GM12878 (cell line): ENCODE measurements around the gene NANOS2.

ENCODE experiments used
- CTCF ChIP-seq, 3 experiments: IDR thresholded peaks in 2 of 3; conservative IDR thresholded peaks in 1 of 3; 2 replicates each; pipeline ENCODE4 v1.5.1; 2011; ENCODE audit warnings: low read depth in 3 of 3, low read length in 3 of 3, mild to moderate bottlenecking in 3 of 3, control low read depth in 2 of 3, moderate library complexity in 2 of 3, inconsistent platforms in 1 of 3, mixed read lengths in 1 of 3; ENCODE audit not compliant: control insufficient read depth in 2 of 3, insufficient read depth in 1 of 3; ENCODE audit errors: extremely low read depth in 1 of 3
- EGR1 ChIP-seq, 2 experiments: IDR thresholded peaks; 1 replicate in 1 of 2; 2 replicates in 1 of 2; pipeline ENCODE4 v1.6.1; 2011 to 2012; ENCODE audit warnings: low read depth in 2 of 2, low read length in 2 of 2, borderline replicate concordance in 1 of 2, mild to moderate bottlenecking in 1 of 2, moderate library complexity in 1 of 2
- EZH2 ChIP-seq: IDR thresholded peaks from 2 replicates; pipeline ENCODE4 v1.6.1; 2012; ENCODE audit warnings: low read depth, mild to moderate bottlenecking, control low read depth, inconsistent platforms, low read length, borderline replicate concordance; ENCODE audit not compliant: control insufficient read depth
- FOS ChIP-seq: IDR thresholded peaks from 3 replicates; pipeline ENCODE4 v1.6.1; 2011; ENCODE audit warnings: borderline replicate concordance; ENCODE audit not compliant: insufficient read length; ENCODE audit errors: extremely low read depth
- JUND ChIP-seq: IDR thresholded peaks from 2 replicates; pipeline ENCODE4 v1.6.1; 2012; ENCODE audit warnings: low read depth, mild to moderate bottlenecking, low read length, improper control_type of control experiment, moderate library complexity
- NR2C2 ChIP-seq: IDR thresholded peaks from 2 replicates; pipeline ENCODE4 v1.6.1; 2011; ENCODE audit warnings: borderline replicate concordance, low read depth; ENCODE audit not compliant: control insufficient read depth, insufficient read length
- POLR2A ChIP-seq: IDR thresholded peaks from 2 replicates; pipeline ENCODE4 v1.6.1; 2011; ENCODE audit warnings: low read depth, mild to moderate bottlenecking, low read length
- POLR2AphosphoS5 ChIP-seq: IDR thresholded peaks from 2 replicates; pipeline ENCODE4 v1.6.1; 2011; ENCODE audit warnings: mild to moderate bottlenecking, low read length, inconsistent platforms
- SMAD1 ChIP-seq: fragments of 450-650 bp; IDR thresholded peaks from 2 replicates; pipeline ENCODE4 v1.6.1; 2018; ENCODE audit warnings: mild to moderate bottlenecking, low read depth; ENCODE audit not compliant: partially characterized antibody
- SREBF1 ChIP-seq: IDR thresholded peaks from 2 replicates; pipeline ENCODE4 v1.6.1; 2012; ENCODE audit warnings: mild to moderate bottlenecking, low read length
- SRF ChIP-seq, 2 experiments: IDR thresholded peaks; 2 replicates each; pipeline ENCODE4 v1.6.1; 2011; ENCODE audit warnings: low read depth in 2 of 2, low read length in 2 of 2, mild to moderate bottlenecking in 1 of 2, moderate library complexity in 1 of 2
- YY1 ChIP-seq: IDR thresholded peaks from 2 replicates; pipeline ENCODE4 v1.6.1; 2011; ENCODE audit warnings: low read depth, mild to moderate bottlenecking, low read length
- ZSCAN29 ChIP-seq: fragments of 450-650 bp; IDR thresholded peaks from 2 replicates; pipeline ENCODE4 v1.6.1; 2017; ENCODE audit warnings: mild to moderate bottlenecking, moderate library complexity

GRCh38 chr19:45901432-45901911, 13.1 kb downstream of the NANOS2 start:
- no peak for TF ChIP-seq CTCF (IDR thresholded peaks at IDR 0.05 in 2 of 3, conservative IDR thresholded peaks at IDR 0.05 in 1 of 3; ENCODE audit: control insufficient read depth in 2 of 3, extremely low read depth in 1 of 3, insufficient read depth in 1 of 3, low read depth in 3 of 3, low read length in 3 of 3)
- TF ChIP-seq ZSCAN29: no peak
- TF ChIP-seq POLR2A: 0 out of 2 replicates have a peak, but pooled peaks have one; percentile 32
- no peak for TF ChIP-seq SMAD1
- TF ChIP-seq YY1: no peak
- no peak for TF ChIP-seq EZH2
- TF ChIP-seq SRF (IDR thresholded peaks at IDR 0.05; ENCODE audit: low read depth in 2 of 2, low read length in 2 of 2): no peak
- TF ChIP-seq FOS: no peak
- TF ChIP-seq JUND: no peak
- no peak for TF ChIP-seq POLR2AphosphoS5
- TF ChIP-seq SREBF1: no peak
- no peak for TF ChIP-seq NR2C2
- TF ChIP-seq EGR1 (IDR thresholded peaks at IDR 0.05; ENCODE audit: borderline replicate concordance in 1 of 2, low read depth in 2 of 2, low read length in 2 of 2): no peak
